HepG2 (cell line): Measurements from ENCODE around the gene CTCF. TPM values are rescaled to one million over a fixed set of nuclear protein-coding genes. Genes with fewer than 3 reads are reported as not detected.

Experiments used
- CAMTA2 ChIP-seq: sonication (generic); formaldehyde crosslinking; IDR thresholded peaks from 2 replicates; pipeline ENCODE4 v1.4.0; 2020; ENCODE audit warnings: mild to moderate bottlenecking, missing genetic modification reagents, borderline replicate concordance
- DMAP1 ChIP-seq: IDR thresholded peaks from 2 replicates; pipeline ENCODE4 v1.6.1; 2016
- DNMT1 ChIP-seq: sonication (generic); formaldehyde crosslinking; IDR thresholded peaks from 2 replicates; pipeline ENCODE4 v1.5.1; 2020; ENCODE audit warnings: mild to moderate bottlenecking, missing genetic modification reagents
- MBNL3 ChIP-seq: fragments of 250-450 bp; sonication (Bioruptor Pico); conservative IDR thresholded peaks from 2 replicates; pipeline ENCODE4 v1.8.0; 2022; ENCODE audit warnings: mild to moderate bottlenecking, inconsistent platforms
- MEIS1 ChIP-seq: sonication (generic); formaldehyde crosslinking; IDR thresholded peaks from 2 replicates; pipeline ENCODE4 v1.9.0; 2021; ENCODE audit warnings: mild to moderate bottlenecking, missing genetic modification reagents, moderate library complexity, borderline replicate concordance
- MEIS2 ChIP-seq: sonication (generic); formaldehyde crosslinking; IDR thresholded peaks from 2 replicates; pipeline ENCODE4 v1.9.0; 2021; ENCODE audit warnings: mild to moderate bottlenecking, missing genetic modification reagents
- NR2F1 ChIP-seq, 2 experiments: fragments of 450-650 bp in 1 of 2; formaldehyde crosslinking in 1 of 2; IDR thresholded peaks; 2 replicates each; pipeline versions ENCODE4 v1.5.0 to v1.6.1; 2016 to 2020; ENCODE audit warnings: mild to moderate bottlenecking in 1 of 2, missing compliant biosample characterization in 1 of 2, missing genetic modification reagents in 1 of 2, moderate library complexity in 1 of 2
- PHF20 ChIP-seq: sonication (generic); formaldehyde crosslinking; IDR thresholded peaks from 2 replicates; pipeline ENCODE4 v1.5.0; 2020; ENCODE audit warnings: mild to moderate bottlenecking, missing genetic modification reagents
- SRY ChIP-seq: sonication (generic); formaldehyde crosslinking; IDR thresholded peaks from 2 replicates; pipeline ENCODE4 v1.8.0; 2022; ENCODE audit warnings: mild to moderate bottlenecking, missing genetic modification reagents
- ZBTB1 ChIP-seq: sonication (generic); formaldehyde crosslinking; IDR thresholded peaks from 2 replicates; pipeline ENCODE4 v1.4.0; 2020; ENCODE audit warnings: missing genetic modification reagents, borderline replicate concordance
- ZBTB21 ChIP-seq: sonication (generic); formaldehyde crosslinking; IDR thresholded peaks from 2 replicates; pipeline ENCODE4 v1.4.0; 2020; ENCODE audit warnings: missing genetic modification reagents
- ZBTB42 ChIP-seq: sonication (generic); formaldehyde crosslinking; IDR thresholded peaks from 2 replicates; pipeline ENCODE4 v1.5.0; 2020; ENCODE audit warnings: mild to moderate bottlenecking, missing genetic modification reagents
- ZFP37 ChIP-seq: sonication (generic); formaldehyde crosslinking; IDR thresholded peaks from 2 replicates; pipeline ENCODE4 v1.4.0; 2020; ENCODE audit warnings: missing genetic modification reagents, borderline replicate concordance
- ZIK1 ChIP-seq: sonication (generic); formaldehyde crosslinking; IDR thresholded peaks from 2 replicates; pipeline ENCODE4 v1.5.0; 2020; ENCODE audit warnings: mild to moderate bottlenecking, low read depth, missing genetic modification reagents, borderline replicate concordance
- ZKSCAN8 ChIP-seq: IDR thresholded peaks from 2 replicates; pipeline ENCODE4 v1.6.1; 2016; ENCODE audit warnings: borderline replicate concordance, missing genetic modification reagents, missing compliant biosample characterization
- ZMYM4 ChIP-seq: sonication (generic); formaldehyde crosslinking; IDR thresholded peaks from 2 replicates; pipeline ENCODE4 v1.8.1; 2023; ENCODE audit warnings: mild to moderate bottlenecking, missing genetic modification reagents
- ZNF136 ChIP-seq: sonication (generic); formaldehyde crosslinking; IDR thresholded peaks from 2 replicates; pipeline ENCODE4 v1.8.1; 2022; ENCODE audit warnings: low read depth, mild to moderate bottlenecking, moderate library complexity, missing genetic modification reagents
- ZNF556 ChIP-seq: sonication (generic); formaldehyde crosslinking; IDR thresholded peaks from 2 replicates; pipeline ENCODE4 v1.4.0; 2020; ENCODE audit warnings: mild to moderate bottlenecking, missing genetic modification reagents, borderline replicate concordance
- ZNF557 ChIP-seq: sonication (generic); formaldehyde crosslinking; IDR thresholded peaks from 2 replicates; pipeline ENCODE4 v1.4.0; 2020; ENCODE audit warnings: missing genetic modification reagents
- polyA plus RNA-seq, 8 experiments: library from polyadenylated mRNA; depleted of rRNA in 3 of 8; stranded (reverse) in 7 of 8; unstranded in 1 of 8; fragments of >200 nt; fragmentation: Illumina TruSeq in 4 of 8; extraction: Trizol in 4 of 8; gene quantifications; 2 replicates each; pipeline versions ENCODE4 v1.2.1 to v1.2.3, GENCODE V29; 2011 to 2016; ENCODE audit warnings: low read depth in 4 of 8, missing spikeins in 1 of 8, mixed read lengths in 1 of 8; ENCODE audit not compliant: insufficient read depth in 1 of 8
- total RNA-seq, 5 experiments: library from RNA; depleted of rRNA; stranded (reverse); fragments of >200 nt; fragmentation: Illumina TruSeq; extraction: Trizol; gene quantifications; 2 replicates each; pipeline ENCODE4 v1.2.3, GENCODE V29; 2016; ENCODE audit warnings: low read depth in 1 of 5
- TF ChIP-seq, protein P1 (sequence below): sonication (generic); formaldehyde crosslinking; IDR thresholded peaks from 2 replicates; pipeline ENCODE4 v1.8.1; 2023; ENCODE audit warnings: missing genetic modification reagents, inconsistent platforms, borderline replicate concordance
- TF ChIP-seq, protein P2 (sequence below): sonication (generic); formaldehyde crosslinking; IDR thresholded peaks from 2 replicates; pipeline ENCODE4 v1.4.0; 2020; ENCODE audit warnings: missing genetic modification reagents
- TF ChIP-seq, protein P3 (sequence below): sonication (generic); formaldehyde crosslinking; IDR thresholded peaks from 2 replicates; pipeline ENCODE4 v1.4.0; 2020; ENCODE audit warnings: mild to moderate bottlenecking, missing genetic modification reagents

CTCF gene
- total and polyA plus RNA-seq, 2 of the 13 experiments (the other 11 are each of a cell fraction or from before 2014, with no cell fraction given), result 19.5 to 37.5 TPM

DNA sequence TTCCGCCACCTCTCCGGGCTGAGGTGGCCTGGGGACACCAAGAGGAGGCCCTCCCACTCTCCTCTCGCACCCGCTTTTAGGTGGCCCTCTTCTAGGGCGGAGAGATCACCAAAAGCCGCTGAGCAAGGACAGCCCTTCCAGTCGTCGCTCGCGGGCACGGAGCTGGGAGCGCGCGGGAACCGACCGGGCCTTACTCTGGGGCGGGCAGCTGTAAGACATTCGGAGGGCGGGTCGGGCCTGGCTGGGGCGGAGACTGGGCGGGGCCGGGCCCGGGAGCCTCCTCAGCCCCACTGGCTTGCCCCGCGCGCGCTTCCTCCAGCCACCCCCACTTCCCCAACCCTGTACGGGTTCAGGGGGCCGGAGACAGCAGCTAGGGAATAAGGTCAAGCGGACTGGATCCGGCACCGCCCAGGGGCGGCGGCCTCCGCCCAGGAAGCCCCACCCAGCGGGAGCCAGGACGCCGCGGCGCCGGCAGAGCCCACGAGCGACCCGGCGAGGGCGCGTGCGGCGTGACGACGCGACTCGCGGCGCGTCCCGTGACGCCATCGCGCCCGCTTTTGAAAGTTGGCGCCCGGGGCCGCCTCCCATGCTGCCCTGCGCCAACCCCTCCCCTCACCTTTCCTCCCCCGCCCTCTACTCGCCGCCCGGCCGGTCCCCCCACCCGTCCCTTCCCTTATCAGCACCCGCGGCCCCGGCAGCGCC lies 351 bp upstream of the CTCF start (continued):
- TF ChIP-seq ZBTB21 (CRISPR knock-in tag), result 0 out of 2 replicates have a peak, but pooled peaks have one; percentile 42
- no peak; the same call in 1 of the 2 replicates for TF ChIP-seq ZKSCAN8
- no peak for TF ChIP-seq MEIS1 (CRISPR knock-in tag)
- no peak for TF ChIP-seq CAMTA2
- TF ChIP-seq, protein P1, sequence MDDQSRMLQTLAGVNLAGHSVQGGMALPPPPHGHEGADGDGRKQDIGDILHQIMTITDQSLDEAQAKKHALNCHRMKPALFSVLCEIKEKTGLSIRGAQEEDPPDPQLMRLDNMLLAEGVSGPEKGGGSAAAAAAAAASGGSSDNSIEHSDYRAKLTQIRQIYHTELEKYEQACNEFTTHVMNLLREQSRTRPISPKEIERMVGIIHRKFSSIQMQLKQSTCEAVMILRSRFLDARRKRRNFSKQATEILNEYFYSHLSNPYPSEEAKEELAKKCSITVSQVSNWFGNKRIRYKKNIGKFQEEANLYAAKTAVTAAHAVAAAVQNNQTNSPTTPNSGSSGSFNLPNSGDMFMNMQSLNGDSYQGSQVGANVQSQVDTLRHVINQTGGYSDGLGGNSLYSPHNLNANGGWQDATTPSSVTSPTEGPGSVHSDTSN, result no peak
- TF ChIP-seq ZBTB42 (CRISPR knock-in tag), result peak; percentile 80; the same call in 1 of the 2 replicates
- TF ChIP-seq ZNF557, result no peak; the same call in 1 of the 2 replicates
- no peak for TF ChIP-seq MBNL3 (CRISPR knock-in tag)
- peak; percentile 41 for TF ChIP-seq ZIK1 (CRISPR knock-in tag)
- no peak for TF ChIP-seq ZNF136
- no peak for TF ChIP-seq DNMT1 (CRISPR knock-in tag)
- no peak; the same call in none of the 2 replicates for TF ChIP-seq MEIS2
- TF ChIP-seq ZNF556, result peak; percentile 73; the same call in 1 of the 2 replicates
- peak; percentile 97 for TF ChIP-seq SRY (CRISPR knock-in tag)
- peak; percentile 81 for TF ChIP-seq ZMYM4 (CRISPR knock-in tag)
- TF ChIP-seq, protein P2, sequence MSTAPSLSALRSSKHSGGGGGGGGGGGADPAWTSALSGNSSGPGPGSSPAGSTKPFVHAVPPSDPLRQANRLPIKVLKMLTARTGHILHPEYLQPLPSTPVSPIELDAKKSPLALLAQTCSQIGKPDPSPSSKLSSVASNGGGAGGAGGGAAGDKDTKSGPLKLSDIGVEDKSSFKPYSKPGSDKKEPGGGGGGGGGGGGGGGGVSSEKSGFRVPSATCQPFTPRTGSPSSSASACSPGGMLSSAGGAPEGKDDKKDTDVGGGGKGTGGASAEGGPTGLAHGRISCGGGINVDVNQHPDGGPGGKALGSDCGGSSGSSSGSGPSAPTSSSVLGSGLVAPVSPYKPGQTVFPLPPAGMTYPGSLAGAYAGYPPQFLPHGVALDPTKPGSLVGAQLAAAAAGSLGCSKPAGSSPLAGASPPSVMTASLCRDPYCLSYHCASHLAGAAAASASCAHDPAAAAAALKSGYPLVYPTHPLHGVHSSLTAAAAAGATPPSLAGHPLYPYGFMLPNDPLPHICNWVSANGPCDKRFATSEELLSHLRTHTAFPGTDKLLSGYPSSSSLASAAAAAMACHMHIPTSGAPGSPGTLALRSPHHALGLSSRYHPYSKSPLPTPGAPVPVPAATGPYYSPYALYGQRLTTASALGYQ, result no peak
- peak; percentile 71 for TF ChIP-seq DMAP1 (CRISPR knock-in tag)
- TF ChIP-seq ZBTB1, result no peak
- TF ChIP-seq ZFP37 (CRISPR knock-in tag), result no peak
- peak; percentile 55; the same call in 1 of the 2 replicates for TF ChIP-seq PHF20 (CRISPR knock-in tag)
- TF ChIP-seq, protein P3, sequence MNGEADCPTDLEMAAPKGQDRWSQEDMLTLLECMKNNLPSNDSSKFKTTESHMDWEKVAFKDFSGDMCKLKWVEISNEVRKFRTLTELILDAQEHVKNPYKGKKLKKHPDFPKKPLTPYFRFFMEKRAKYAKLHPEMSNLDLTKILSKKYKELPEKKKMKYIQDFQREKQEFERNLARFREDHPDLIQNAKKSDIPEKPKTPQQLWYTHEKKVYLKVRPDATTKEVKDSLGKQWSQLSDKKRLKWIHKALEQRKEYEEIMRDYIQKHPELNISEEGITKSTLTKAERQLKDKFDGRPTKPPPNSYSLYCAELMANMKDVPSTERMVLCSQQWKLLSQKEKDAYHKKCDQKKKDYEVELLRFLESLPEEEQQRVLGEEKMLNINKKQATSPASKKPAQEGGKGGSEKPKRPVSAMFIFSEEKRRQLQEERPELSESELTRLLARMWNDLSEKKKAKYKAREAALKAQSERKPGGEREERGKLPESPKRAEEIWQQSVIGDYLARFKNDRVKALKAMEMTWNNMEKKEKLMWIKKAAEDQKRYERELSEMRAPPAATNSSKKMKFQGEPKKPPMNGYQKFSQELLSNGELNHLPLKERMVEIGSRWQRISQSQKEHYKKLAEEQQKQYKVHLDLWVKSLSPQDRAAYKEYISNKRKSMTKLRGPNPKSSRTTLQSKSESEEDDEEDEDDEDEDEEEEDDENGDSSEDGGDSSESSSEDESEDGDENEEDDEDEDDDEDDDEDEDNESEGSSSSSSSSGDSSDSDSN (CRISPR knock-in tag), result peak; percentile 41
- TF ChIP-seq NR2F1 (CRISPR knock-in tag; IDR thresholded peaks at IDR 0.05), result no peak; a peak in 2 of 4 replicates
